A549 (cell line): ENCODE results near the gene SCYGR1.

ENCODE experiments used
- CTCF ChIP-seq: fragments of >200 bp; sonication (Bioruptor Twin); formaldehyde crosslinking; IDR thresholded peaks from 3 replicates; pipeline ENCODE4 v1.5.1; 2016
- JUN ChIP-seq, 2 experiments: fragments of >200 bp; sonication (Bioruptor Twin); formaldehyde crosslinking; IDR thresholded peaks; 2 replicates in 1 of 2; 3 replicates in 1 of 2; pipeline ENCODE4 v1.6.1; 2016 to 2017
- MAFK ChIP-seq: fragments of 450-650 bp; IDR thresholded peaks from 2 replicates; pipeline ENCODE4 v1.6.1; 2014; ENCODE audit not compliant: partially characterized antibody
- POLR2A ChIP-seq: IDR thresholded peaks from 2 replicates; pipeline ENCODE4 v1.6.1; 2012; ENCODE audit warnings: mild to moderate bottlenecking, low read length
- REST ChIP-seq: fragments of 200-600 bp; sonication (generic); IDR thresholded peaks from 2 replicates; pipeline ENCODE4 v1.6.1; 2016; ENCODE audit warnings: antibody characterized with exemption, mild to moderate bottlenecking, moderate library complexity

GRCh38 chr2:227374158-227374557, 13.6 kb downstream of the SCYGR1 start:
- TF ChIP-seq MAFK, result no peak
- no peak for TF ChIP-seq CTCF
- no peak for TF ChIP-seq POLR2A
- TF ChIP-seq REST, result no peak
- TF ChIP-seq JUN (IDR thresholded peaks at IDR 0.05), result no peak
